ENCODE data around the gene PLPP3.

GRCh38 chr1:56535362-56535761 is 44.0 kb downstream of the PLPP3 start:
- TF ChIP-seq SIN3A (IDR thresholded peaks at IDR 0.05; ENCODE audit: borderline replicate concordance, insufficient read depth, low read length) (no peak), POLR2AphosphoS5 (IDR thresholded peaks at IDR 0.05; ENCODE audit: low read depth, low read length) (0 out of 2 replicates have a peak, but pooled peaks have one; percentile 28), TAF1 (IDR thresholded peaks at IDR 0.05; ENCODE audit: borderline replicate concordance, insufficient read depth, low read length) (no peak)

All from PFSK-1 (cell line).